ENCODE data around the gene DPAGT1.
A peak's percentile ranks its signal among the peaks of the same experiment; 100 is the strongest.

Gene DPAGT1

DNA sequence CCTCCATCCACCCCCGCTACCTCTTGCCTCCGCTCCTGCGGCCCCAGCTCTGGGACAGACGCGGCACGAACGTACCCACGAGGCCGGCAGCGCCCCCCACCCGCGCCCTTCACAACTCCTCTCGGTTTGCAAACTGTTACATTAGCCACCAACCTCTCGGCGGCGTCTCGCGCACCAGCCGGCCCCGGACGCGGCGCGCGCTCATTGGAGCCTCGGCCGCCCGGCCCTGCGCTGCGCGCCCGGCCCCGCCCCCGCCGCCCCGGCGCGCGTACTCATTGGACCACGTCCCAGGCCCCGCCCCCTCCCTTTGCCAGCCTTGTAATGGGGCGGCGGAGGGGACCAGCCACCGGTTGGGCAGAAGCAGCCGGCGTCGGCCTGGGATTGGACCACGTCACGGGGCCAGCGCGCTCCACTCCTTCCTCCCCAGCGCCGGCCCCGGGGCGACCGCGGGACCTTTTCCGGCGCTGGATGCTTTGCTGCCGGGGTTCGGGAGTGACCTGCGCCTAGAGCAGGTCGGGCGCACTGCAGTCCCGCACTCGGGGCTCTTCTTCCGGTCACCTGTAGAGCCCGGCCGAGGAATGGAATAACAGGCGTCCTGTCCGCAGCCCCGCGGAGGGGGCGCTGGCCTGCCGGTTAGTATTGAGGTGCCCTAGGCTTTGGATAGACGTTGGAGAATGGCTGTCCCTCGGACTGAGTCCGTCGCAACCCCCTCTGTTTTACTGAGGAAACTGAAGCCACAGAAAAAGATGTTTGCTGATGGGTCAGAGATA, 44.5 kb downstream of the DPAGT1 start, which contains the start of gene HYOU1:
Gene HYOU1, minus strand, starts transcription at position 206 of the 770 bp plus-strand sequence. CDS start 1,045 bp downstream, outside the sequence.
- peak; percentile 99 for DNase-seq

DNA sequence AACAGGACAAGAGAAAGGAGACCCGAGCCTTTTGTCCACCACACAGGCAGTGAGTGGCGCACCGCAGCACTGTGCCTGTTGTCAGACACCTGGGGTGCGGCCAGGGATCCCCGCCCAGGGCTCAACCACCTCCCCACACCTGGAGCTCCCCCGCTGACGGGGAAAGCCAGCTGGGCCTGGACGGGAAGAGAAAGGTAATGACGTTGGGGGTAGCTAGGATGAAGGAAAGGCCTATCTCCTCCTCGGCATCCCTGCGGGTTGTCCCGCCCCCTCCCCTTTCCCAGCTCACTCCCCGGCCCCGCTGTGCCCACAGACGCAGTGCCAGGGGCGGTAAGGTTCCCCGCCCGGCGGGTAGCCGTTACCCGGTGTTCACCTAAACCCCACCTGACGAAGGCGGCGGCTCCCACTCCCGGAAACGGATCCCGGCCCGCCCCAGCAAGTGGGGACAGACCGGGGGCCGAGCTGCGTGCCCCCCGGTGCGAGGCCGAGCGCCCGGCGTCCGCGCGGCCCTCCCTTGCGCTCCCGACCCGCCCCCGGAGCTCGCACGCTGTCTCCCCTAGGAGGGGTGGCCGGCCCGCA, 45.1 kb downstream of the DPAGT1 start:
- peak; percentile 28 for DNase-seq

DNA sequence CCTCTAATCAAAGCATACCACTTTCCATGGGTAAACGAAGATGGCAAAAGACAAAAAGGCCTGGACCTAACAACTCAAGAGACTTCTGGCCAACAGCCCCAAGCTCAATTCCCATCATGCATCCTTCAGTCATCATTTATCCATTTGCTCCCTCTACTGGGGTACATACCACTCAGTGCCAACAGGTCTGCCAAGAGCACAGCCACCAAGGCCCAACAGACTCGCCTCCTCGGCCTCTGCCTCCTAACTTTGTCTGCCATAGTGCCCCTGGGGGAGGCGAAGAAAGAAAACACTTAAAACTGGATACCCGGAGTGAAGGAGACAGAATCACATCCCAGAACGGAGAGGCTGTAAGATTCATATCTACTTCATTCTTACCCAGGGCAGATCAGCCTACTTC, 45.8 kb downstream of the DPAGT1 start:
- DNase-seq: peak; percentile 78

DNA sequence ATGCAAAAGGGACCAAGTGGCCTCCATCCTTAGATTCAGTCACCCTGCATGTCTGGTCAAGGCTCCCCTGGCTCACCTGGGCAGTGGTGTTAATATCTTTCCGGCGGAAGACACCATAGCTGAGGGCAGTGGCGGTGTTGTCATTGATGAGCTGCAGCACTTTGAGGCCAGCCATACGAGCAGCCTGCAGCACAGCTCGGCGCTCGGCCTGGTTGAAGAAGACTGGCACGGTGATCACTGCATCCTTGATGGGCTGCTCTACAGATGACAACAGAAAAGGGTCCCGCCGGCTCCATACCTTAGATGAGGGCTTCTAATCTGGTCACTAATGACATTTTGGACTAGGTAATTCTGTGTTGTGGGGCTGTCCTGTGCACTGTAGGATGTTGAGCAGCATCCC, 47.2 kb downstream of the DPAGT1 start:
- DNase-seq: no peak

DNA sequence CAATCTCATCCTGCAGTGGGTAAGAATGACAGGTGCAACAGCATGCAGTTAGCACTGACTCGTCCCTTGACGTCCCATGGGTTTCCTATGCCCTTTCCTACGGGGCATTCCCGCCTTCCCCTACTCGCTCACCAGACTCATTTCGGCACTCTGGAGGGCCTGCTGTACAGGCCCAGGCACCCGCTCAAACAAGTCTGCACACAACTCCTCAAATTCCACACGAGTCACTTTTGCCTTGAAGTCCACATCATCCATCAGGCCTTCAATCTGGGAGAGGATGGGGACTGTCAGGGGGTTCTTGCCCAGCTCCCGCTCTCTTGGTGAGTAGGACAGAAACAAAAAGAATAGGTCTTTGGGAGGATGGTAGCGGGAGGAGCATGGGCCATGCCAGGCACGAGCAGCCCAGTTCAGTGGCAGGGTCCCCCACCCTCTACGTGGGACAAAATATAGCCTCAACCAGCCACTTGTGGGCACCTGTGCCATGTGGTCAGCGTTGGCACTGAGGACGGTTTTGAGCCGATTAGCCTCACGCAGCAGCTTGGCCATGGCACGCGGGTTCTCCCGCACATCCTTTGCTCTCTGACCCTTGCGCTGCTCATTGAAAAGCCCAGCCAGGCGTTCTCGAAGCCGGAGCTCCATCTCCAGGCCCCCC, 49.4 kb downstream of the DPAGT1 start:
- DNase-seq: no peak

DNA sequence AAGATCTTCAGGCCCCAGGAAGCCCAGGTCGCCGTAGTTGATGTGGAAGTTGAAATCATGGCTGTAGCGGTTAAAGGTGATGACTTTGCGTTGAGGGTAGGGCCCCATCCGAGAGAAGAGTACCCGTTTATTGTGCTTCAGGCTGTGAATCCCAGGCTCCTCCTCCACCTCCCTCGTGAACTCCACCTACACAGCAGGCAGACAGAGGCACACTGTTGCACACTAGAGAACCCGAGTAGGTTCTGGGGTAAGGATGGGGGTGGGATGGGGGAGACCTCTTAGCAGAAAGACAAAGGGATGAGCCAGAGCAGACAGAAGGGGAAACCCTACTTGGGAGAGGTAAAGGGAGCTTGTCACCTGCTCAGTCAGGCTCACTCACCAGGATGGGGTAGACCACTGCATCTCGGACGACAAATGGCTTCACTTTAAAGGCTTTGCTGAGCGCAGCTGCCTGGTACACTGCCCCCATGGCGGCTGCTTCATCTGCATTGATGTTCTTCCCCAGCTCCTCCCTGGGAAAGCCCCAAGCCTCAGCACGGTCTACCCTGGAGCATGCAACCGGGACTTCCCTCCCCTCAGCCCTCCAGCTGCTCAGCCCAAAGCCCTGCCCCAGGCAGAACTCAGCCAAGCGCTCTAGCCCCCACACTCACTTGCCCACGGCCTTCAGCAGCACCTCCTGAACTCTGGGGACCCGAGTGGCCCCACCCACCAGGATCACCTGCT, 50.1 kb downstream of the DPAGT1 start:
- no peak for DNase-seq

DNA sequence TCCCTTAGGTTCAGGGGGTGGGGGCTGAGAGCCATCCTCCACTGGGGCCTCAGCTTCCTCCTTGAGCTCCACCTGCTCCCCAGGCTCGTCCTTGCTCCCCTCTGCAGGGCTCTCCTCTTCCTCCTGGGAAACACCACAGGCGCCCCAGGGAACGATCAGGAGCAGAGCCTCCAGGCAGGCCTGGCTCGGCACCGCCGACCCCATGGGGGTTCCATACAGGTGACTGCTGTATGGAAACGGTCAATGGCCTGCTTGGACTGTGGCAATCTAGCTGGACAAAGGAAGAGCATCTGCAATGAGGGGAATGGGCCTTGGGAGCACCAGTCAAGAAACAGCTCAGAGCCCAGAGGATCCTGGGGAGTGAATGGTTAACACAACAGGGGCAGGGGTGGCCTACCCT, 52.6 kb downstream of the DPAGT1 start:
- DNase-seq: no peak

DNA sequence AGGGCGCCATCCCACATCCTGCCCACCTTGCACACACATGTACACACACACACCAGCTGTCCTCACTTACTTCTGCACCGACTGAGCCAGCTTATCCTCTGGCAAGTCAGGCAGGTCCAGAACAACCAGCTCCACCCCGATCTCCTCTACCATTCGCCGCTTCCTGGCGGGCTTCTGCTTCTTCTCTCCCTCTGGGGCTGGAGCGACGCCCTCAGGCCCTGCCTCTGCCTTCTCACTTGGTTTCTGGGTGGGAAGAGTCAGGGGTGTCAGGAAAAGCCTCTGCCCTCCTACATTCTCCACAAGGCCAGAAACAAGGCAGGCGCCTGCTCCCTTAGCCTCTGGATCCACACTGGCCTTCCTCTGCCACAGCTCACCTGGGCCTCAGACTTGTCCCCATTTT, 53.0 kb downstream of the DPAGT1 start:
- no peak for DNase-seq

DNA sequence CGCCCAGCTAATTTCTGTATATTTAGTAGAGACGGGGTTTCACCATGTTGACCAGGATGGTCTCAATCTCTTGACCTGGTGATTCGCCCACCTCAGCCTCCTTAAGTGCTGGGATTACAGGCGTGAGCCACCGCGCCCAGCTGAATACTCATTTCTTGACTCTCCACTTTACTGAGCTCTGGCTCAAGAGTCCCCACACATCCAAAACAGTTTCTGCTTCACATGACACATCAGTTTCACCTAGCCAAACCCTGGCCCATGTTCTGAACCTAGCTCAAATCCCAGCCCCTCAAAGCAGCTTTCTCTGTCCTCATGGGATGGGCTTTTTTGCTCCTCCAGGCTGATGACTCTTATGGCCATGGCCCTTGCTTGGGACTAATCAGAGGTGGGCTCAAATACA, 54.4 kb downstream of the DPAGT1 start:
- no peak for DNase-seq

Measured in hematopoietic multipotent progenitor cell treated with erythropoietin and hydrocortisone succinate and interleukin-3 and kit ligand, for 6 days (in vitro differentiated cells).